ENCODE data around the gene TANC1.

DNA sequence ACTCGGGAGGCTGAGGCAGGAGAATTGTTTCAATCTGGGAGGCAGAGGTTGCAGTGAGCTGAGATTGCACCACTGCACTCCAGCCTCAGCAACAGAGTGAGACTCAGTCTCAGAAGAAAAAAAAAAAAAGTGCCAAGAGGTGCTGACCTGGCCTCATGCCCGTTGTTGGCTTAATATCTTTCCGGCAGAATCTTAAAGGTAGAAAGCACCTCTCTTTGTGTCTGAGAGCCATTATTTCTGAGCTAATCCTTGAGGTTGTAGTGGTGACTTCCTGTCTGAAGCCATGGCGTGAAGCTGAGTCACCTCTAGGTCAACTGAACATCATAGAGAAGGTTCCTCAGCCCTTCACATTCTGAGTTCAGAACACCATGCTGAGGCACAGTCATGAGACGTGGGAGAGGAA, 257.6 kb downstream of the TANC1 start:
- TF ChIP-seq, protein P1, sequence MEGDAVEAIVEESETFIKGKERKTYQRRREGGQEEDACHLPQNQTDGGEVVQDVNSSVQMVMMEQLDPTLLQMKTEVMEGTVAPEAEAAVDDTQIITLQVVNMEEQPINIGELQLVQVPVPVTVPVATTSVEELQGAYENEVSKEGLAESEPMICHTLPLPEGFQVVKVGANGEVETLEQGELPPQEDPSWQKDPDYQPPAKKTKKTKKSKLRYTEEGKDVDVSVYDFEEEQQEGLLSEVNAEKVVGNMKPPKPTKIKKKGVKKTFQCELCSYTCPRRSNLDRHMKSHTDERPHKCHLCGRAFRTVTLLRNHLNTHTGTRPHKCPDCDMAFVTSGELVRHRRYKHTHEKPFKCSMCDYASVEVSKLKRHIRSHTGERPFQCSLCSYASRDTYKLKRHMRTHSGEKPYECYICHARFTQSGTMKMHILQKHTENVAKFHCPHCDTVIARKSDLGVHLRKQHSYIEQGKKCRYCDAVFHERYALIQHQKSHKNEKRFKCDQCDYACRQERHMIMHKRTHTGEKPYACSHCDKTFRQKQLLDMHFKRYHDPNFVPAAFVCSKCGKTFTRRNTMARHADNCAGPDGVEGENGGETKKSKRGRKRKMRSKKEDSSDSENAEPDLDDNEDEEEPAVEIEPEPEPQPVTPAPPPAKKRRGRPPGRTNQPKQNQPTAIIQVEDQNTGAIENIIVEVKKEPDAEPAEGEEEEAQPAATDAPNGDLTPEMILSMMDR (optimal IDR thresholded peaks at IDR 0.05 in 1 of 3, IDR thresholded peaks at IDR 0.05 in 1 of 3, conservative IDR thresholded peaks at IDR 0.05 in 1 of 3; ENCODE audit: extremely low read depth in 1 of 3, insufficient read depth in 2 of 3, low read length in 3 of 3), result no peak
- TF ChIP-seq EZH2 (IDR thresholded peaks at IDR 0.05; ENCODE audit: low read length), result no peak
